CD4-positive, alpha-beta T cell treated with Interleukin-12 subunit alpha and Interleukin-12 subunit beta, for 1 hour (primary cell): ENCODE measurements around the gene USHBP1.

ENCODE experiments used
- DNase-seq: peaks from one replicate; pipeline ENCODE4 v3.0.0-alpha.2; 2020

USHBP1 gene

DNA sequence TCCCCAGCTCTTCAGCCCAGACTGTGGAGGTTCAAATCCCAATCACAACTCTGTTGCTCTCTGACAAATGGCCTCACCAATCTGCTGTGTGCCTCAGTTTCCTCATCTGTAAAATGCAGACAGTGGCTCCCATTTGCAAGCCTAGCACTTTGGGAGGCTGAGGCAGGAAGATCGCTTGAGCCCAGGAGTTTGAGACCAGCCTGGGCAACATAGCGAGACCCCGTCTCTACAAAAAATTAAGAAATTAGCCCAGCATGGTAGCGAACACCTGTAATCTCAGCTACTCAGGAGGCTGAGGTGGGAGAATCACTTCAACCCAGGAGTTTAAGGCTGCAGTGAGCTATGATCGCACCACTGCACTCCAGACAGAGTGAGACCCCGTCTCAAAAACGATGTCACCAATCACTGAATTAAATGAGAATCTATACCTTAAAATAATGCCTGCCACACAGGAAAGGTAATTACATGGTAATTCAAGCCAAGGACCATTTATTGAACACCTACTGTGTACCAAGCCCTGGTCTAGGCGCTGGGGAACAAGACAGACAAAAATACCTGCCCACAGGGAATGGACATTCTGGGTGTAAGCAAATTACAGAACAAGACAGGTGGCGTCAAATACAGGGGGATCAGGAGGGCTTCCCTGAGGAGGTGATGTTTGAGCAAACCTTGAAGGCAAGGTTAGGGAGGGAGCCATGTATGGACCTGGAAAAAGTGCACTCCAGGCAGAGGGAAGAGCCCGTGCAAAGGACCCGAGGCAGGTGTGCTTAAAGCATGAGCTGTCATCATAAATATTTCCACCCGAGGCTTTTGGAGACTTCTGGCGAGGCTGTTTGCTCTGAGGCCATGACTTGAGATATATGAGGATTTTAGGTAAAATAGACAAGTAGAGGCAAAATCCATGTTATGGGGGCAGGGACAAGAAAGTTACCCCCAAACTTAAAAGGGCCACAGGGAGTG, 26.5 kb downstream of the USHBP1 start:
- no peak for DNase-seq

DNA sequence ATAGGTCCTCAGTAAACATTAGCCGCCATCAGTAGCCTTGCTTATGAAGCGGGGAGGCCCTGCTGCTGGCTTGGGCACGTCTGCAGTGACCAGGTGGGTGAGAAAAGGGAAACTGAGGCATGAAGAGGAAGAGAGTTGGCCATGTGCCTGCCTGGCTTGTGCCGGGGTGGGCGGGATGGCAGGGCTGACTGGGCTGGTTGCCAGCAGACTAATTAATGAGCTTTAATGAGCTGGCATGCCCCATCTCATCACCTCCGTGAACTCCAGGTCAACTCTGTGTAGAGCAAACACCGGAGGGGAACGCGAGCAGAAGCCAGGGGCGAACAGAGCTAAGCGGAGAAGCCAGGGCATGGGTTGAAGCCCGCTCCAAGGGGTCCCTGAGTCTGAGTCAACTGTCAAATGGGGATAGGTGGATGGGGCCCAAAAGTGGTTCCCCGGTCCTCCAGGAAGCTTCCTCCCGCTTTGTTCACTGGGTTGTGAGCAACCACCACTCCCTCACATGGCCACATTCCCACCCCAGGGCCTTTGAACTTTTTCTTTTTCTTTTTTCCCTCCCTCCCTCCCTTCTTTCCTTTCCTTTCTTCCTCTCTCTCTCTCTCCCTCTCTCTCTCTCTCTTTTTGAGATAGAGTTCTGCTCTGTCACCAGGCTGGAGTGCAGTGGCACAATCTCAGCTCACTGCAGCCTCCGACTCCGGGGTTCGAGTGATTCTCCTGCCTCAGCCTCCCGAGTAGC, 27.6 kb downstream of the USHBP1 start:
- no peak for DNase-seq

DNA sequence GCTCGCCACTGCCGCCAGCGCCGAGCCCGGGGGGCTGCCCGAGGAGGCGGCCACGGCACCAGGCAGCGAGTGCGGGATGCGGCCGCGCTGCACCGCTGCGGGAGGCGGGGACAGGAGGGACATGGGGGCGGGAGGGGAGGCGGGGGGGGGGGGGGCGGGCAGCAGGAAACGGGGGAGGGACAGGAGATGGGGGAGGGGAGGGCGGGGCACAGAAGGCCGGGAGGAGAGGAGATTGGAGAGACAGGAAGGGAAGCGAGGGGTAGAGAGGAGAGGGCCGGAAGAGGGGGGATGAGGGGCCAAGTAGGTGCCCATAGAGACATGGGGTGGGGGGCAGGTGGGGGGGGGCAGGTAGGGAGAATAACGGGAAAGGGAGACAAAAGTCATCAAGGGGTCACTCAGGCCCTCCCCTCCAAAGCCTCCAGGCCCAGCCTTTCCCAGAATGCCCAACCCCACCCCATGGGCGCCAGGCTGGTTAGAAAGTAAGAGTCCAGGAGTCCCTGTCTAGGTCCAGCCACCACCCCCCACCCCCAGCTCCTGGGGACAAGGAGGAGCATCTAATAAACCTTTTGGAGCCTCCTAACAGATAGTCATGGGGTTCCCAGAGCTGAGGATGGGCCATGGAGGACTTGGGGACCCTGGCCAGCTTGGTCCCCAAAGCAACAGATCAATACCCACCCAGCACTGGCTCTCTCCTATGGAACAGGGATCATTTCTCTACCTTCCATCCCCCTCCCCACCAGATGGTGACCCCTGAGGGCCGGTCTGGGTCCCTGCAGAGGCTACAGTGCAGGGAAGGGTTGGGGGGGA, 28.4 kb downstream of the USHBP1 start:
- no peak for DNase-seq

DNA sequence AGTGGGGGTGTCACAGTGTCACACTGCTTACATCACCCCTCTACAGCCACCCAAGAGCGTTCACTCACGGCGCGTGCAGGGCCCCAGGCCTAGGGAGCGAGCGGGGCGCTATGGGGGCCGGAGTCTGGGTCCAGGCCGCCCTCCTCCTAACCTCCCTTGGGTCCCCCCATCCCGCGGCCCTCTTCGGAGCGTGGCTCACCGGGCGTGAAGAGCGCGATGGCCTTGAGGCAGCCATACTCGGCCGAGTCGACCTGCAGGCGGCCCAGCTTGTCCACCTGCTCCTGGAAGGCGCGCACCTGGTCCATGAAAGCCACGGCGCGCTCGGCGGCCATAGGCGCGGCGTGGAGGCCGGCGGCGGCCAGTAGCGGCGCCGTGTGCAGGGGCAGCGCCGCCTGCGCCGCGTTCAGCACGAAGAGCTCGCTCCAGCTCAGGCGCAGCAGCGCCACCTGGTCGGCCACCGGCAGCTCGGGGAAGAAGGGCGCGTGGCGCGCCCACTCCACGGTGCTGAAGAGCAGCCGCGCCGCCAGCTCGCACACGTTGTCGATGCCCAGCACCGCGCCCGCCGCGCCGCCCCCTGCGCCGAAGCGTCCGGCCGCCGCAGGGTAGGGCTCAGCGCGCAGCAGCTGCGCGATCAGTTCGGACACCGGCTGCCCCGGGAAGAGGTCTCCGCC, 29.1 kb downstream of the USHBP1 start:
- DNase-seq = peak; percentile 80

DNA sequence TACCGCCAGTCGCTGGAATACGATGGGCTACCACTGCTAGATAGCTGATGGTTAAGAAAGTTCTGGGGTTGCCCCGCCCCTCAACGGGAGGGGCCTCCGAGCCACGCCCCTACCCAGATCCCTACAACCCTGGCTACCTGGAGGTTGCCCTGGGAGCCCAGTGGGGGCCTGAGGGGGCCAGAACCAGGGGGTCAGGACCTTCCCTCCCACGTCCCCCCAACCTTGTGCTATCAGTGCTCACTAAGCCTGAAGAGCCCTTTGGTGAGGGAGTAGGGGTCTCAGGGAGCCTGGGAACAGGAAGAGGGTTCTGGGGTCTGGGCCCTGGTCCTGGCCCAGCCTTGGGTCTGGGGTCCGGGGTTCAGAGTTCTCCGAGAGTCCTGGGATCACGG, 29.6 kb downstream of the USHBP1 start:
- peak; percentile 66 for DNase-seq

DNA sequence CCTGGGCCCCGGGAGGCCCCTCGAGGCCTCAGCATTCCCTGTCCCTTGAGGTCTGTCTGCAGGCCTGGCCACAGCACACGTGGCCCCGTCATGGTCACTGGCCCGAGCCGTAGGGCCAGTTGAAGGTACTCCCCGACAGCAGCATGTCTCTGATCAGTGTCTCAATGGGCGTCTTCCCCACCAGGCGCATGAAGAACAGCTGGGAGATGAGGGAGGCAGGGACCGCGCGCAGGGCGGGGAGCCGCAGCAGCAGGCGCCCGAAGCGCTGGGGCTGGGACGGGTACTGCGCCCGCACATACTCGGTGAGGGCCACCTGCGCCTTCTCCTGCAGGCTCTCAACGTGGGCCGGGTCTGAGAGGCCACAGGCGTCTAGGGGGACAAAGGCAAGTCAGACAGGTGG, 32.3 kb downstream of the USHBP1 start:
- DNase-seq = no peak

DNA sequence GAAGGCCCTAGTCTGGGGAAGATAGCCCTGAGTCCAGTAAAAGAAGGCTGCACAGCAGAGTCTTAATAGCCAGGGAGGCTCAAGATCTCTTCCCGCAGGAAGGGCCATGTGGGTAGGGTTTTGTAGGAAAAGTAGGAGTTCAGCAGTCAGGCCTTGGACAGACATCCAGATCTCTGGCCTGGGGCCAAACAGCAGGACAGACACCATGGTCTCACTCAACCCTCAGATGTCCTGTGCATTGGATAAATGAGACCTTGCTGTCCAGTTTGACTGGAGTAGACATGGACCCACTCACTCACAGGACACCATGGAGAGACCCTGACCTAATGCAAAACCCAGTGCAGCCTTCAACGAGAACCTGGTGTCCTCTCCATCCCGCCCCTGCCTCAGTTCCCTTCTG, 34.7 kb downstream of the USHBP1 start:
- DNase-seq = no peak

DNA sequence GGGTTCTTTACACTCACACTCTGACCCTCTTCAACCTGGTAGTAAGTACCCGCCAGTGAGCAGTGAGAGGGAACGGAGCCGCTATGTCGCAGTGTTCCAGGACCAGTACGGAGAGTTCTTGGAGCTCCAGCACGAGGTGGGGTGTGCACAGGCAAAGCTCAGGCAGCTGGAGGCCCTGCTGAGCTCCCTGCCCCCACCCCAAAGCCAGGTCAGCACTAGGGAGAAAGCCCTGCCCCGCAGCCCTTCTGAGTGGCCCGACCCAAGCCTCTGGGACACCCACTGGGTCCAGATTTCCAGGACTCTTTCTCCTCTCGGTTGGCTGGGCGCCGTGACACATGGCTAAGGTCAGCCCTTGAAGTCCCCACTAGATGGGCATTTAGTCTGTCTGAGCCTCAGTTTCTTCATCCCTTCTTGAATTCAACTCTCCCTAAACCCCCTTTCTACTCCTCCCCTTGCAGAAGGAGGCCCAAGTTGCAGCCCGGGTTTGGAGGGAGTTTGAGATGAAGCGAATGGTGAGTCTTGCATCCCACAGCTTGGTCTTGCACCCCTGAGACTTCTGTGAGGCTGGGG, 36.7 kb downstream of the USHBP1 start:
- DNase-seq = no peak

DNA sequence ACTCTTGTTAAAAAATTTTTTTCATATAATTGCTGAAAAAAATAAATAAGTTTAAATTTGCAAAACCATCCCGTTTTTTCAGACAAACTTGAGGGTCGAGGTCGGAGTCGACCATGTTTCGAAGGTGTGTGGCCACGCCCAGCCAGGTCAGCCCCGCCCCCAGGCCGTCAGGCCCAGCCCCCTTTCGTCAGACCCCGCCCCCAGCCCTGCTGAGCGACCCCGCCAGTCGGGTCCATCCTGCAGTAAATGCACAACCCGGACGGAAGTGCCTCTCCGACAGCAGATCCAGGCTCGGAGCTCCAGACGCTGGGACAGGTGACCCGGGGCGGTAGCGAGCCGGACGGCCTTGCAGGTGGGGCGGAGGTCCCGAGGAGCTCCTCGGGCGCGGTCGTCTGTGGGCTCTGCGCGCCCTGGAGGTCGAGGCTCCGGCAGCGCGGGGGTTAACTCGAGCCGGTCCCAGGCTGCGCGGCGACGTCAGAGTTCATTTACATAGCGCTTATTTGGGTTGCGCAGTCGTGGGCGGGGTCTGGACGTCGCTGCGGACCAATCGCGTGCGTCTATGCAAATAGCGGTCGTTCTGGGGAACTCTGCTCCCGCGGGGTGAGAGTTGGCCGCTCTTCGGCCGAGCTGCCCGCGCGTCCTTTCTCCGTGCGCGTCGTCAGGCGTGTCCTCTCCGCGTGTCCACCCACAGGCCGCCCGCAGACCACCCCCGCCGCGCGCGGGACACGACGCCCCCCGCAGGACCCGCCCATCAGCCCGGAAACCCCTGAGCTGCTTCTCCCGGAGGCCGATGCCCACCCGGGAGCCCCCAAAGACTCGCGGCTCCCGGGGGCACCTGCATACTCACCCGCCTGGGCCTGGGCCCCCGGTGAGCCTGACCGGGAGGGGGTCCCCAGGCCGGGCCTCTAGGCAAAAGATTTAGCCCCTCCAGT, 38.3 kb downstream of the USHBP1 start, which contains the start of gene OCEL1:
Gene OCEL1, plus strand, starts transcription at position 225 of the 932 bp plus-strand sequence. Its CDS starts 22 bp downstream, at position 247.
- peak; percentile 96 for DNase-seq

DNA sequence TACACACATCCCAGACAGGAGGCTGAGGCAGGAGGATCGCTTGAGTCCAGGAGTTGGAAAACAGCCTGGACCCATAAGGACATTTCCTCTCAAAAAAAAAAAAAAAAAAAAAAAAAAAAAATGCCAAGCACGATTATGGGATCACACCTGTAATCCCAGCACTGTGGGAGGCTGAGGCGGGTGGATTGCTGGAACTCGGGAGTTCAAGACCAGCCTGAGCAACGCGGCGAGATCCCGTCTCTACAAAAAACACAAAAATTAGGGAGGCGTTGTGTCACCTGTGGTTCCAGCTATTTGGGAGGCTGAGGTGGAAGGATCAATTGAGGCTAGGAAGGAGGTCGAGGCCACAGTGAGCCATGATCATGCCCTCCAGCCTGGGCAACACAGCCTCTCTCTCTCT, 39.5 kb downstream of the USHBP1 start:
- no peak for DNase-seq

DNA sequence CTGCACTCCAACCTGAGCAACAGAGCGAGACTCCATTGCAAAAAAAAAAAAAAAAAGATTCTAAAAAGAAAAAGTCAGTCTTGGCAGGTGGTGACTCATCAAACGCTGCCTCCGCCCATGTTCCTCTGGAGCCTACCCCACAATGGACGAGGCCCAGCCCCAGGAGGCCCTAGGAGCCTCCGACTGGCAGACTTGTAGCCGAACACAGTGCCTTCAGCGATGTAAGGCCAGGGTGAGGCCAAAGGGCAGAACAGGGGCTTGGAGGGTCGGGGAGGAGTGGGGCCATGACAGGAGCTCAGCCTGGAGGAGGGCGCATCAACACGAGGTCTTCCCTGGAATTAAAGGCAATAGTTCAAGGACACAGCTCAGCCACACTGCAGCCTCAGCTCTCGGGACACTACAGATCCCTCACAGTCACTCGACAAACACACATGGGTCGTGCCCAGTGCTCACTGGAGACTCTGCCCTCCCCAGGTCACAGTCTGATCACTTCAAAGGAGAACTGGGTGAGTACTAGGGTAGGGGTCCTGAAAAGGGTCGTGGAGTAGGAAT, 44.3 kb downstream of the USHBP1 start:
- DNase-seq = no peak

DNA sequence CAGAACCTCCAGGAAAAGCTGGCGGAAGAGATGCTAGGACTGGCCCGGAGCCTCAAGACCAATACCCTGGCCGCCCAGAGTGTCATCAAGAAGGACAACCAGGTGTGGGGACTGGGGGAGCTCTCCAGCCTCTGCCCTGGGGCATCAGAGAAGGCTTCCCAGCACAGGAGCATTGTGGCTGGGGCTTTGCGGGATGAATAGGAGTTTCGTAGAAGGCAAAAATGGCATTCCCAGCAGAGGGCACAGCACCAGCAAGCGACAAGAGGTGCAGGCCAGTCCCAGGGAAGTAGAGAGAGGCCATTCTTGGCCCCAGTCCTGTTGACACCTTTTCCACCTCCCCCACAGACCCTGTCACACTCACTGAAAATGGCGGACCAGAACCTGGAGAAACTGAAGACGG, 45.3 kb downstream of the USHBP1 start:
- no peak for DNase-seq

DNA sequence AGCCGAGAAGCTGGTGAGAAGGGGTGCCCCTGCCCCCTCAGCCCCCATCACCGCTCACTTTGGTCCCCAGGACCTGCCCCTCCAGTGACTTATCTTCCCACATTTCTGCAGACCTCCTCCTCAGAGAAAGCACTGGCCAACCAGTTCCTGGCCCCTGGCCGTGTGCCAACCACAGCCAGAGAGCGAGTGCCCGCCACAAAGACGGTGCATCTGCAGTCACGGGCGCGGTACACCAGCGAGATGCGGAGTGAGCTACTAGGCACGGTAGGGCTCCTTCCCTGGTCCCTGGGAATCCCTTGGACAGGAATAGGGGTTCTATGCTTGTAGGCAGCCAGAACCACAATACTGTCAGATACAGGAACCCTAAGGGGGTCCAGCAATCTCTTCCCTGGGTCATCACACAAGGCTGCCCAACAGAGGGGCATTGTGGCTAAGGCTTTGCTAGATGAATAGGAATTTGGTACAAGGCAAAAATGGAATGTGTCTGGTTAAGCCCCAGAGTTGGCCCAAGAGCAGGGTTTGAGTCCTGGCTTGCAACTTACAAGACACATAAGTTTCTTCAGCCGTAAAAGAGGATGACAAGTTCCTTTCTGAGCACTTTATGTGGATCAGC, 48.4 kb downstream of the USHBP1 start:
- DNase-seq = no peak

DNA sequence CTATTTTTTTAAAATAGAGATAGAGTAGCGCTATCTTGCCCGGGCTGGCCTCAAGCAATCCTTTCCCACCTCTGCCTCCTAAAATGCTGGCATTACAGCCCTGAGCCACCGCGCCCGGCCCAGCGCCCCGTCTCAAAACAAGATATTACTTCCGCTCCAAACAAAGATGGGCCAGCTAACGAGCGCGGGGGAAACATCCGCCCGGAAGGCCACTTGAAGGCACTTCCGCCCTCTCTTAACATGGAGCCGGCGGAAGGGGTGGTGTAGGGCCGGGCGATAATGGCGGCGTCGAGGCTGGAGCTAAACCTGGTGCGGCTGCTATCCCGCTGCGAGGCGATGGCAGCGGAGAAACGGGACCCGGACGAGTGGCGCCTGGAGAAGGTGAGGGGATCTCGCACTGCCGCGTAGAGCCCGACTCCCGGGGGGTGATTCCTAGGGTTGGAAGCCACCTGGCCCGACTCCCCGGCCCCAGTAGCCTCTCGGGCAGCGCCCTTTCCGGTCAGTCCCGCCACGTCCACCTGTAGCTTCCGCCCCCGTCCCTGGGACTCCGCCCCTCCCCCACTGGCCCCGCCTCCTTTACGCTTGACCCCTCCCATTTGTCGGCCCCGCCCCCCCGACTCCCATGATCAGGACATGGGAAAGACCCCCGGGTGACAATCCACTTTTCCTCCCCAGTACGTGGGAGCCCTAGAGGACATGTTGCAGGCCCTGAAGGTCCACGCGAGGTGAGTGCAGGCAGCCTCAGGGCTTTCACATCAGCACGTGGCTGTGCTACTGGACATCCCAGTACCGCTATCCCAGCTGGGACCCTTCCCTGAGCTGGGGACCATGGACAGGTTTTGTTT, 49.2 kb downstream of the USHBP1 start, which contains the start of gene USE1:
Gene USE1, plus strand, starts transcription at position 231 of the 845 bp plus-strand sequence. Its CDS starts 49 bp downstream, at position 280.
- DNase-seq = peak; percentile 90

DNA sequence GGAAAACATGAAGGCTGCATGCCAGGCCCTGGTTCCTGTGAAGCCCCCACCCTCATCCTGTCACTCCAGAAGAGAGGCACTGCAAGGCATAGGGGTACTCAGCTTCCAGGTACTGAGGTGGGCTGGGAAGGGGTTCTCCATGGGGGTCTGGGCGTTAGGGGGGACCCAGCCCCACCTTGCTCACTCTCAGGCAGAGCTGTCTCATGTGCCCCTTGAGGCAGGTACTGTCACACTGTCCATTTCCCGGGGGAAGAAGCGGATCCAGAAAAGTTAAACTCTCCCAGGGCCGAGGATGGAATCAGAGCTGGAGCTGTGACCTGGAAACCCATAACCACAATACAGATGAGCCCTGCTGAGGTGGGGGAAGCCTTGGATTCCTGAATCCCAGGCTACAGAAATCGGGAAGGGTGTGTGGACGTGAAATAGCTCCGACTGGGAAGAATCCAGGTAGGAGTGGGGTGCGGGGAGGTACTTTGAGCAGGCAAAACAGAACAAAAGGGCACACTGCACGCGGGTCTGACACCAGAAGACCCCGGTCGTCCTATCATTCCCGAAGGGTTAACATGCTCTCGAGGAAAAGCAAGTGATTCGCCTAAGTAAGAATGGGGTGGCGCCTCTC, 49.9 kb downstream of the USHBP1 start:
- DNase-seq = no peak

DNA sequence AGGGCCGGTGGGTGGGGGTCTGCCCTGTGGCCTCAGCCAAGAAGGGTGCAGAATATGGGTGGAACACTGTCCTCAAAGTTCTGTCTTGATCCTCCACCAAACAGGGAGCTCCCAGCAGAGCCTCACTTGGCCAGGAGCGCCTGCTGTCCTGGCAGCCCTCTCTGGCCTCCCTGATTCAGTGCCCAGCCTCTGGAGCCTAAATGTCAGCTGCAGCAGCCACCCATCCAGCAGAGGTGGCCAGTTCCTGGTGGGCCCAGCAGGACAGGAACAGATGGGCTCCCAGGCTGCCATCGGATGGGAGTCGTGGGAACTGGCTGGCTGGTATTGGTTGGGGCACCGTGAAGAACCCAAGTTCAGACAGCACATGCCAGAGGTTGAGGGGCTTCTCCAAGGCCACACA, 51.2 kb downstream of the USHBP1 start:
- no peak for DNase-seq

DNA sequence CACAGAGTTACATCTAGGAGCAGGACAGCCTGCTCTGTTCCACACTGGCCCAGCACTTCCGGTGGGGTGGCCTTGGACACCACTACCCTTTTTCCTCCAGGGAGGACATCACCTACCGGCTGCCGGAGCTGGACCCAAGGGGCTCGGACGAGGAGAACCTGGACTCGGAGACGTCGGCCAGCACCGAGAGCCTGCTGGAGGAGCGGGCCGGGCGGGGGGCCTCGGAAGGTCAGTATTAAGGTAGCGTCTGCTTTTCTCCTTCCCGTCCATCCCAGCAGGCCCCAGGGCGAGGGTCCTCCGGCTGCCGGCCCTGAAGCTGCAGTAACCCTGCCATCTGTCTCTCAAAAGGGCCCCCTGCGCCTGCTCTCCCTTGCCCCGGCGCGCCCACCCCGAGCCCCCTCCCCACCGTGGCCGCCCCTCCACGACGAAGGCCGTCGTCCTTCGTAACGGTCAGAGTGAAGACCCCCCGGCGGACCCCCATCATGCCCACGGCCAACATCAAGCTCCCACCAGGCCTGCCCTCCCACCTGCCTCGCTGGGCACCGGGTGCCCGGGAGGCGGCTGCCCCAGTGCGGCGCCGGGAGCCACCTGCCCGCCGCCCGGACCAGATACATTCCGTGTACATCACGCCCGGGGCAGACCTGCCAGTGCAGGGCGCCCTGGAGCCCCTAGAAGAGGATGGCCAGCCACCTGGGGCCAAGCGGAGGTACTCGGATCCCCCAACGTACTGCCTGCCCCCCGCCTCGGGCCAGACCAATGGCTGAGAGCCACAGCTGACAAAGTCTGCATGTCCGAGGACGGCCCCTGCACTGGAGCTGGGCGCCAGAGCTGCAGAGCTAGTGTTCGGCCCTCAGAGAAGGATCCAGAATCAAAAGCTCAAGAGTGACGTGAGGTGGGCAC, 52.7 kb downstream of the USHBP1 start:
- no peak for DNase-seq

DNA sequence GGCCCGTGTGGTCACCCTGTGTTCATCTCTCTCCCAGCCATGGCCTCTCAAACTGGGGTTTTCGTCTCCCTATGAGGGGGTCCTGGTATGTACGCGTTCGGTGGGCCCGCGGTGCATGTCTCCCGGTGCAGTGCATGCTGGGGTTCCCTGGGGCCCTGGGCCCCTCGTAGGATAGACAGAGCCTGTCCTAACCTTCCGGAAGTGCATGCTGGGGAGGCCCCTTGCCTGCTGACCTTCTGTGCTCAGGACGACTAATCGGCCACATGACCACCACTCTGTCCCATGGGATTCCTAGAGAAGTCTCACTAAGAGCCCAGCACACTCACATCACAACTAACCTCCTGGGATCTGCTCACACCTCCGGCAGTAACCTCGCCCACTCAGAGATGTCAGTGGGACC, 54.2 kb downstream of the USHBP1 start:
- DNase-seq = no peak
